GM19455 (cell line): ENCODE results near the gene RRP1.

Experiments
- ATAC-seq: cut with Tn5 transposase; IDR thresholded peaks from one replicate; pipeline ENCODE4 v1.9.1; 2021; ENCODE audit not compliant: unreplicated experiment

RRP1 gene

GRCh38 chr21:43758111-43758641, 31.2 kb upstream of the RRP1 start:
- no peak for ATAC-seq

GRCh38 chr21:43758811-43759210, 30.6 kb upstream of the RRP1 start:
- no peak for ATAC-seq

- ATAC-seq: no peak
Measured at GRCh38 chr21:43759651-43760050, 29.7 kb upstream of the RRP1 start.

- ATAC-seq: no peak
Measured at GRCh38 chr21:43760391-43760958, 28.9 kb upstream of the RRP1 start.

- ATAC-seq: no peak
Measured at GRCh38 chr21:43761886-43762285, 27.5 kb upstream of the RRP1 start.

- no peak for ATAC-seq
Measured at GRCh38 chr21:43762303-43763128, 26.9 kb upstream of the RRP1 start.

- no peak for ATAC-seq
Measured at GRCh38 chr21:43763901-43764523, 25.4 kb upstream of the RRP1 start.

- ATAC-seq: no peak
Measured at GRCh38 chr21:43764576-43765495, 24.5 kb upstream of the RRP1 start.

- no peak for ATAC-seq
Measured at GRCh38 chr21:43766734-43767497, 22.5 kb upstream of the RRP1 start.

- no peak for ATAC-seq
Measured at GRCh38 chr21:43767498-43767983, 21.8 kb upstream of the RRP1 start.

- ATAC-seq: no peak
Measured at GRCh38 chr21:43767984-43768867, 21.2 kb upstream of the RRP1 start.

GRCh38 chr21:43768868-43769167, 20.6 kb upstream of the RRP1 start:
- no peak for ATAC-seq

GRCh38 chr21:43769325-43769958, 19.9 kb upstream of the RRP1 start:
- no peak for ATAC-seq

- no peak for ATAC-seq
Measured at GRCh38 chr21:43770066-43770655, 19.2 kb upstream of the RRP1 start.

- ATAC-seq: no peak
Measured at GRCh38 chr21:43771199-43771675, 18.1 kb upstream of the RRP1 start.

GRCh38 chr21:43771698-43772424, 17.5 kb upstream of the RRP1 start:
- ATAC-seq: no peak

- no peak for ATAC-seq
Measured at GRCh38 chr21:43772425-43772821, 17.0 kb upstream of the RRP1 start.

GRCh38 chr21:43774163-43774562, 15.2 kb upstream of the RRP1 start:
- no peak for ATAC-seq
